Measurements from ENCODE around the gene SPTY2D1. TPM values are rescaled to one million over a fixed set of nuclear protein-coding genes. Genes with fewer than 3 reads are reported as not detected.

SPTY2D1 gene
- total and polyA plus RNA-seq, 4 donors: 3.9 to 19.9 (median 11.5) TPM

- peaks cover 6 to 11% of the 10 kb centered on the region in 2 donors for H3K4me1 ChIP-seq (ENCODE audit: control insufficient read depth in 1 of 2, insufficient read depth in 2 of 2, low read length in 2 of 2)
- WGBS, 2 donors: 52 to 58% methylated on average over 2 of the region's 2 CpGs
- H3K36me3 ChIP-seq (ENCODE audit: control insufficient read depth in 1 of 2, insufficient read depth in 2 of 2, low read length in 1 of 2): peaks cover 0 to under 1% of the 10 kb centered on the region in 2 donors
- no peak overlapping the region for H3K27ac ChIP-seq (ENCODE audit: low read depth in 1 of 2, low read length in 2 of 2)
- ATAC-seq (ENCODE audit: low FRiP score) (no peak), DNase-seq (no peak)
- no peak overlapping the region for H3K4me3 ChIP-seq (ENCODE audit: low read length in 2 of 2)
- no peaks in the 10 kb centered on the region for H3K9me3 ChIP-seq (ENCODE audit: control insufficient read depth, low read length)
- intact Hi-C loops (cut with DNase I): no loop called here
- no peaks in the 10 kb centered on the region for H3K27me3 ChIP-seq (ENCODE audit: control insufficient read depth in 1 of 2, insufficient read depth in 2 of 2, low read length in 1 of 2)
Observed at GRCh38 chr11:18590571-18590970, 43.6 kb downstream of the SPTY2D1 start.

- no peaks in the 10 kb centered on the region for H3K27me3 ChIP-seq (ENCODE audit: control insufficient read depth in 1 of 2, insufficient read depth in 2 of 2, low read length in 1 of 2)
- H3K27ac ChIP-seq (ENCODE audit: low read depth in 1 of 2, low read length in 2 of 2): peak within 1 kb of the TSS in 1 of 2 donors; percentile 72
- 1% methylated on average over 50 of the region's 50 CpGs for WGBS, 2 donors
- H3K4me3 ChIP-seq (ENCODE audit: low read length in 2 of 2): peak within 1 kb of the TSS; percentile 70 to 96
- H3K9me3 ChIP-seq (ENCODE audit: control insufficient read depth, low read length): no peaks in the 10 kb centered on the region
- intact Hi-C loops (cut with DNase I): loop anchor here in 1 of 2 donors (5.0 kb wide), 2 partner anchors 44 to 109 kb away; partner anchors contain the start of genes SPTY2D1 and TMEM86A
- ATAC-seq (ENCODE audit: low FRiP score) (peak; percentile 98), DNase-seq (peak; percentile 92 to 96)
- H3K4me1 ChIP-seq (ENCODE audit: control insufficient read depth in 1 of 2, insufficient read depth in 2 of 2, low read length in 2 of 2): peaks cover 6 to 11% of the 10 kb centered on the region in 2 donors
- no peaks in the 10 kb centered on the region for H3K36me3 ChIP-seq (ENCODE audit: control insufficient read depth in 1 of 2, insufficient read depth in 2 of 2, low read length in 1 of 2)
Observed at GRCh38 chr11:18588297-18589252, 45.6 kb downstream of the SPTY2D1 start, which contains the start of gene UEVLD. TSS of gene UEVLD (minus strand) at chr11:18588734. CDS start at chr11:18588654, 80 bp downstream.

GRCh38 chr11:18581825-18582224 is 52.3 kb downstream of the SPTY2D1 start:
- no peaks in the 10 kb centered on the region for H3K27me3 ChIP-seq (ENCODE audit: control insufficient read depth in 1 of 2, insufficient read depth in 2 of 2, low read length in 1 of 2)
- intact Hi-C loops (cut with DNase I): no loop called here
- no peak for DNase-seq
- no peak overlapping the region for H3K27ac ChIP-seq (ENCODE audit: low read depth in 1 of 2, low read length in 2 of 2)
- WGBS, 2 donors: 85 to 89% methylated on average over 1 of the region's 1 CpG
- H3K9me3 ChIP-seq (ENCODE audit: control insufficient read depth, low read length): no peaks in the 10 kb centered on the region
- H3K4me3 ChIP-seq (ENCODE audit: low read length in 2 of 2): no peak overlapping the region
- no peak for ATAC-seq (ENCODE audit: low FRiP score)
- no peaks in the 10 kb centered on the region for H3K4me1 ChIP-seq (ENCODE audit: control insufficient read depth in 1 of 2, insufficient read depth in 2 of 2, low read length in 2 of 2)
- peaks cover 0 to 2% of the 10 kb centered on the region in 2 donors for H3K36me3 ChIP-seq (ENCODE audit: control insufficient read depth in 1 of 2, insufficient read depth in 2 of 2, low read length in 1 of 2)

GRCh38 chr11:18580113-18580766 is 53.9 kb downstream of the SPTY2D1 start:
- WGBS, 2 donors: 78 to 87% methylated on average over 2 of the region's 2 CpGs
- no peak overlapping the region for H3K4me3 ChIP-seq (ENCODE audit: low read length in 2 of 2)
- no peaks in the 10 kb centered on the region for H3K4me1 ChIP-seq (ENCODE audit: control insufficient read depth in 1 of 2, insufficient read depth in 2 of 2, low read length in 2 of 2)
- ATAC-seq (ENCODE audit: low FRiP score): no peak
- no peak for DNase-seq
- no peaks in the 10 kb centered on the region for H3K9me3 ChIP-seq (ENCODE audit: control insufficient read depth, low read length)
- no peaks in the 10 kb centered on the region for H3K27me3 ChIP-seq (ENCODE audit: control insufficient read depth in 1 of 2, insufficient read depth in 2 of 2, low read length in 1 of 2)
- peaks cover 0 to 2% of the 10 kb centered on the region in 2 donors for H3K36me3 ChIP-seq (ENCODE audit: control insufficient read depth in 1 of 2, insufficient read depth in 2 of 2, low read length in 1 of 2)
- intact Hi-C loops (cut with DNase I): no loop called here
- no peak overlapping the region for H3K27ac ChIP-seq (ENCODE audit: low read depth in 1 of 2, low read length in 2 of 2)

- no peak for DNase-seq
- Histone ChIP-seq H3K27ac (ENCODE audit: low read depth in 1 of 2, low read length in 2 of 2) (no peak overlapping the region), H3K27me3 (ENCODE audit: control insufficient read depth in 1 of 2, insufficient read depth in 2 of 2, low read length in 1 of 2) (no peaks in the 10 kb centered on the region), H3K36me3 (ENCODE audit: control insufficient read depth in 1 of 2, insufficient read depth in 2 of 2, low read length in 1 of 2) (peaks cover 0 to 2% of the 10 kb centered on the region in 2 donors), H3K4me3 (ENCODE audit: low read length in 2 of 2) (no peak overlapping the region), H3K4me1 (ENCODE audit: control insufficient read depth in 1 of 2, insufficient read depth in 2 of 2, low read length in 2 of 2) (no peaks in the 10 kb centered on the region), H3K9me3 (ENCODE audit: control insufficient read depth, low read length) (no peaks in the 10 kb centered on the region)
- intact Hi-C loops (cut with DNase I): no loop called here
- no peak for ATAC-seq (ENCODE audit: low FRiP score)
- 89 to 90% methylated on average over 14 of the region's 14 CpGs for WGBS, 2 donors
Observed at GRCh38 chr11:18578975-18579598, 55.1 kb downstream of the SPTY2D1 start.

- intact Hi-C loops (cut with DNase I): no loop called here
- WGBS, 2 donors: 63 to 64% methylated on average over 1 of the region's 1 CpG
- H3K36me3 ChIP-seq (ENCODE audit: control insufficient read depth in 1 of 2, insufficient read depth in 2 of 2, low read length in 1 of 2): peaks cover 2 to 4% of the 10 kb centered on the region in 2 donors
- H3K9me3 ChIP-seq (ENCODE audit: control insufficient read depth, low read length): no peaks in the 10 kb centered on the region
- no peaks in the 10 kb centered on the region for H3K27me3 ChIP-seq (ENCODE audit: control insufficient read depth in 1 of 2, insufficient read depth in 2 of 2, low read length in 1 of 2)
- no peak overlapping the region for H3K4me3 ChIP-seq (ENCODE audit: low read length in 2 of 2)
- ATAC-seq (ENCODE audit: low FRiP score) (no peak), DNase-seq (no peak)
- H3K4me1 ChIP-seq (ENCODE audit: control insufficient read depth in 1 of 2, insufficient read depth in 2 of 2, low read length in 2 of 2): no peaks in the 10 kb centered on the region
- H3K27ac ChIP-seq (ENCODE audit: low read depth in 1 of 2, low read length in 2 of 2): no peak overlapping the region
Observed at GRCh38 chr11:18575361-18575760, 58.8 kb downstream of the SPTY2D1 start.

- intact Hi-C loops (cut with DNase I): no loop called here
- no peak for DNase-seq
- Histone ChIP-seq H3K27me3 (ENCODE audit: control insufficient read depth in 1 of 2, insufficient read depth in 2 of 2, low read length in 1 of 2) (no peaks in the 10 kb centered on the region), H3K9me3 (ENCODE audit: control insufficient read depth, low read length) (no peaks in the 10 kb centered on the region), H3K4me1 (ENCODE audit: control insufficient read depth in 1 of 2, insufficient read depth in 2 of 2, low read length in 2 of 2) (no peaks in the 10 kb centered on the region), H3K36me3 (ENCODE audit: control insufficient read depth in 1 of 2, insufficient read depth in 2 of 2, low read length in 1 of 2) (no peaks in the 10 kb centered on the region), H3K4me3 (ENCODE audit: low read length in 2 of 2) (no peak overlapping the region), H3K27ac (ENCODE audit: low read depth in 1 of 2, low read length in 2 of 2) (no peak overlapping the region)
- no peak for ATAC-seq (ENCODE audit: low FRiP score)
- 89 to 96% methylated on average over 3 of the region's 3 CpGs for WGBS, 2 donors
Observed at GRCh38 chr11:18567081-18567480, 67.1 kb downstream of the SPTY2D1 start.

- no peaks in the 10 kb centered on the region for H3K36me3 ChIP-seq (ENCODE audit: control insufficient read depth in 1 of 2, insufficient read depth in 2 of 2, low read length in 1 of 2)
Observed at GRCh38 chr11:18566406-18566805, 67.7 kb downstream of the SPTY2D1 start.

More at GRCh38 chr11:18566406-18566805, 67.7 kb downstream of the SPTY2D1 start:
- no peak overlapping the region for H3K4me3 ChIP-seq (ENCODE audit: low read length in 2 of 2)
- H3K27ac ChIP-seq (ENCODE audit: low read depth in 1 of 2, low read length in 2 of 2): no peak overlapping the region
- ATAC-seq (ENCODE audit: low FRiP score) (no peak), DNase-seq (no peak)
- H3K4me1 ChIP-seq (ENCODE audit: control insufficient read depth in 1 of 2, insufficient read depth in 2 of 2, low read length in 2 of 2): no peaks in the 10 kb centered on the region
- no peaks in the 10 kb centered on the region for H3K27me3 ChIP-seq (ENCODE audit: control insufficient read depth in 1 of 2, insufficient read depth in 2 of 2, low read length in 1 of 2)
- intact Hi-C loops (cut with DNase I): no loop called here
- H3K9me3 ChIP-seq (ENCODE audit: control insufficient read depth, low read length): no peaks in the 10 kb centered on the region
